Measurements from ENCODE around the gene CRYGN.

The CRYGN gene

DNA sequence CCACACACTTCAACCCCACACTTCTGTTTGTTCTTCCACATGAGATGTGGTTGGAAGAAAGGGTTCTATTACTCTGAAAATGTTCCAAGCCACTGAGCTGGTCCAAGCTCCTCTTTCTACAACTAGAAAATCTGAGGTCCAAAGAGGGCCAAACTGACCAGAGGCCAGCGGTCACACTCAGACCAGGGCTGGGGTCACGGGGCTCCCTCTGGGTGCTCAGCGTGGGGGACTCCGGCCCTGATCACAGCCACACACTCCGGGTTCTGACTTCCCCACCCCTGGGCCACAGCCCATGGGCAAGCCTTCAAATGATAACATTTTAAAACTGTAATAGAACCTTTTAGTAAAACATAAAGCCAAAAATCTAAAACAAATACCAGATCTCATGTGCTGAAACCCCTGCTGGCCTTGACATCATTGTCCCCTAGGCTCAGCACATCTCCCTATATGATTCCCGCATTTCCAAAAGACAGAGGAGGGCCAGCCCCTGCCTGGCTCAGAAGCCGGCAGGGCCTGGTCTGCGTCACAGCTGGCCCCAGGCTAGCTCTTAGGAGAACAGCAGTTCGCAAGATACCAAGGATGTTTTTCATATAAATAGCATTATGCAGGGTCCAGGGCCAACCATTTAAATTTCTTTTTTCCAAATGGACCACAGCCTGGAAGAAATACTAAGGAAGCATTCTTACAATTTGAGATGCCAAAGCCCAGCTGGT, 3.3 kb downstream of the CRYGN start:
- TF ChIP-seq, protein P1, sequence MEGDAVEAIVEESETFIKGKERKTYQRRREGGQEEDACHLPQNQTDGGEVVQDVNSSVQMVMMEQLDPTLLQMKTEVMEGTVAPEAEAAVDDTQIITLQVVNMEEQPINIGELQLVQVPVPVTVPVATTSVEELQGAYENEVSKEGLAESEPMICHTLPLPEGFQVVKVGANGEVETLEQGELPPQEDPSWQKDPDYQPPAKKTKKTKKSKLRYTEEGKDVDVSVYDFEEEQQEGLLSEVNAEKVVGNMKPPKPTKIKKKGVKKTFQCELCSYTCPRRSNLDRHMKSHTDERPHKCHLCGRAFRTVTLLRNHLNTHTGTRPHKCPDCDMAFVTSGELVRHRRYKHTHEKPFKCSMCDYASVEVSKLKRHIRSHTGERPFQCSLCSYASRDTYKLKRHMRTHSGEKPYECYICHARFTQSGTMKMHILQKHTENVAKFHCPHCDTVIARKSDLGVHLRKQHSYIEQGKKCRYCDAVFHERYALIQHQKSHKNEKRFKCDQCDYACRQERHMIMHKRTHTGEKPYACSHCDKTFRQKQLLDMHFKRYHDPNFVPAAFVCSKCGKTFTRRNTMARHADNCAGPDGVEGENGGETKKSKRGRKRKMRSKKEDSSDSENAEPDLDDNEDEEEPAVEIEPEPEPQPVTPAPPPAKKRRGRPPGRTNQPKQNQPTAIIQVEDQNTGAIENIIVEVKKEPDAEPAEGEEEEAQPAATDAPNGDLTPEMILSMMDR (IDR thresholded peaks at IDR 0.05): no peak
- Mint-ChIP-seq H3K4me1 (peaks cover 49% of the 10 kb centered on the region), H3K27me3 (ENCODE audit: low read depth, poor library complexity) (peaks cover 10% of the 10 kb centered on the region), H3K36me3 (ENCODE audit: low read depth) (no peaks in the 10 kb centered on the region), H3K27ac (no peak overlapping the region), H3K4me3 (no peak overlapping the region), H3K9me3 (no peaks in the 10 kb centered on the region)
- DNase-seq: no peak

DNA sequence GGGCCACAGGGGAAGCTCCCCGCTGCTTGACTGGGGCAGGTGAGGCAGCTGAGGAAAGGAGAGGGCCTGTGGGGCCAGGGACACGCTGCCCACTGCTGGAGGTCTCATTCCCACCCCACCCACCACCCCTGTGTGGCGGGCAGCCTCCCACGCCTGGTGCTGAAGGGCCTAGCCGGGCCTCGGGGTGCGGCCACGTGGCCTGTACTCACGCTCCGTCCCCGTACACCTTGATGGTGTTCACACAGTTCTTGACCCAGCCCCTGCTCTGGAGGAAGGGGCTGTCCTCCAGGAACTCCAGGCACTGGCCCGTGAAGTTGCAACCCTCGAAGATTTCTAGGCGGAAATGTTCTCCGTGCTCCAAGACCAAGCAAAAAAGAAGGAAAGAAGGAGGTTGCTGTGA, 4.0 kb downstream of the CRYGN start:
- Mint-ChIP-seq H3K4me1 (peaks cover 43% of the 10 kb centered on the region), H3K27ac (peak overlapping the region; percentile 96), H3K9me3 (no peaks in the 10 kb centered on the region), H3K36me3 (ENCODE audit: low read depth) (no peaks in the 10 kb centered on the region), H3K27me3 (ENCODE audit: low read depth, poor library complexity) (peaks cover 10% of the 10 kb centered on the region), H3K4me3 (no peak overlapping the region)
- DNase-seq: no peak
- TF ChIP-seq, protein P1 (IDR thresholded peaks at IDR 0.05): no peak

DNA sequence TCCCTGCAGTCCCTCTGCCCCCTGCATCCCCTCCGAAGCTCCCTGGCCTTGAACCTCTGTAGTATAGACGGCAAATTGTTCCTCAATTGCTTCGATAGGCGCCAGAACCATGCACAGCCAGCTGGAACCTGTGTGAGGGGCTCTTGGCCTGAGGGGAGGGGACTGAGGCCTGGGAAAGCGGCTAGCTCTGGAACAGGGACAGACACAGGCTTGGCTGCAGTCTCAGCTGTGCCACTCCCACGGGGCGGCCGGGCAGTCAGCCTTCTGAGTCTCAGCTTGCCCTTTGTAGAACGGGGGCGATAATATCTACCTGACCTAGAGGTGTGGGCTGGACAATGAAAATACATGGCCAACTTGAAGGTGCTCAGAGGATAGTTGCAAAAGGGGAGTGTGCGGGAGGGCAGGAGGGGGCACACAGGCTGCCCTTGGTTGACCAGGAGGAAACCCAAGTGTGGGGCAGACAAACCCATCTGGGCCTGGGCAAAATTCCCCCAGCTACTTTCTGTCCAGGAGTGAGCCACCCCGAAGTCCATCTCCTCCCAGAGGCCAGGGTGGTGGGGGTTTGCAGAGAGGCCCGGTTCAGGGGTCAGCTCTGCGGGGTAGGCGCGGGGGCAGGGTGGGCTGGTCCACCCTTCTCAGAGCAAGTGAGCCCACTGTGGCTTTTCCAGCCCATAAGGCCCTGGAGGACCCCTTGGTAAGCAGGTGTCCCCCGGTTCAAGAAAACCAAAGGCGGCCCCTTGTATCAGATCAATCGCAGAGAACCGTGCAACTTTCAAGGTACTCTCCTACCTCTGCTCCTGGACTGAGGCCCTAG, 4.6 kb downstream of the CRYGN start:
- H3K4me1 Mint-ChIP-seq: peaks cover 39% of the 10 kb centered on the region
- H3K4me3 Mint-ChIP-seq: peak overlapping the region; percentile 23
- peak overlapping the region; percentile 85 for H3K27ac Mint-ChIP-seq
- DNase-seq: no peak
- TF ChIP-seq, protein P1 (IDR thresholded peaks at IDR 0.05): no peak
- peaks cover 10% of the 10 kb centered on the region for H3K27me3 Mint-ChIP-seq (ENCODE audit: low read depth, poor library complexity)
- no peaks in the 10 kb centered on the region for H3K9me3 Mint-ChIP-seq
- H3K36me3 Mint-ChIP-seq (ENCODE audit: low read depth): no peaks in the 10 kb centered on the region

DNA sequence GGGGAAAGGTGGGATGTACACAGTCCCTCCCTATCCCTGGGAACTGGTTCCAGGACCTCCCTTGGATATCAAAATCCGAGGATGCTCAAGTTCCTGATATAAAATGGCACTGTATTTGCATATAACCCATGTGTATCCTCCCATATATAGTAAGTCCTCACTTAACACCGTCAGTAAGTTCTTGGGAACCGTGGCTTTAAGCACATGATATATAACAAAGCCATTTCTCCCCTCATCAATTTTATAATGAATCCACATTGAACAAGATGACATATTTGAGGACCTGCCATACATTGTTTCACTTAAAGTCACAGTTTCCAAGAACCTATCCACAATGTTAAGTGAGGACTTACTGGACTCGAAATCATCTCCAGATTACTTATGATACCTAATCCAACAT, 5.4 kb downstream of the CRYGN start:
- Mint-ChIP-seq H3K4me1 (peaks cover 43% of the 10 kb centered on the region), H3K4me3 (no peak overlapping the region), H3K27ac (no peak overlapping the region), H3K9me3 (no peaks in the 10 kb centered on the region), H3K27me3 (ENCODE audit: low read depth, poor library complexity) (peaks cover 10% of the 10 kb centered on the region), H3K36me3 (ENCODE audit: low read depth) (no peaks in the 10 kb centered on the region)
- TF ChIP-seq, protein P1 (IDR thresholded peaks at IDR 0.05): no peak
- DNase-seq: no peak

DNA sequence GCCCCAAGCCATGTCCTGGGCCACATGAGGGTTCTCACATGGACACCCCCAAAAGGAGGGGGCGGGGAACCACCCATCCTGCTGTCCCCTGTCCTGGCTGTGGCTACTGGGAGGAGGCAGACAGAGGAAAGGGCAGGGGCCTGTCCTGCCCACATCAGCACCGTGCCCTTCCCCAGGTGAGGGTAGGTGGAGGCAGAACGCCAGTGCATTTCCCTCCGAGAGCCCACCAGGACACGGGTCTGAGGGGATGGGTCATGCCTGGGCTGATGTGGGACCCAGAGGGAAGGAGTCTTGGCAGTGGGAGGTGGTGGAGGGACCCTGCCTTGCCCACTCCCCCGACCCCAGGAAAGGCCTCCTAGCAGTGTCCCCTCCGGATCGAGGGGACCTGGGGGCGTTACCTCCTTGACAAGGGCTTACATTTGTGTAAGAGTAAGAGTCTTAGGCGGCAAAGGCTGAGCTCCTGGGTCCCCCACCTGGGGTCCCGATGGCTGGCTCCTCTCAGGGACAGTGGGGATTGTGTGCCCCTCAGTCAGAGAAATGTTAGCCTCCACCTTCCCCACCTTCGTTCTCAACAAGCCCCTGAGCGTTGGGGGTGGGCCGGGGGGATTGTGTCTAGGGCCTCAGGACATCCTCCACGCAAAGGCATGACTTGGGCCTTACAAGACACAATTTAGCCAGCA, 6.1 kb downstream of the CRYGN start:
- DNase-seq: no peak
- no peak overlapping the region for H3K27ac Mint-ChIP-seq
- peaks cover 4% of the 10 kb centered on the region for H3K27me3 Mint-ChIP-seq (ENCODE audit: low read depth, poor library complexity)
- TF ChIP-seq, protein P1 (IDR thresholded peaks at IDR 0.05): no peak
- no peaks in the 10 kb centered on the region for H3K9me3 Mint-ChIP-seq
- H3K36me3 Mint-ChIP-seq (ENCODE audit: low read depth): no peaks in the 10 kb centered on the region
- H3K4me3 Mint-ChIP-seq: no peak overlapping the region
- H3K4me1 Mint-ChIP-seq: peaks cover 47% of the 10 kb centered on the region
